GM18508 (cell line): ENCODE results near the gene OR10K2.
"Not testable (repeated sequence)": the region's sequence is repeated elsewhere in the genome, so short reads cannot be mapped to it uniquely, and the experiment has no call there.

Experiments
- ATAC-seq: cut with Tn5 transposase; IDR thresholded peaks from one replicate; pipeline ENCODE4 v1.9.1; 2021; ENCODE audit warnings: moderate number of reproducible peaks; ENCODE audit not compliant: insufficient read depth, unreplicated experiment

OR10K2 gene

GRCh38 chr1:158374101-158374500, 51.9 kb downstream of the OR10K2 start:
- ATAC-seq: not testable (repeated sequence)

GRCh38 chr1:158371188-158371953, 54.7 kb downstream of the OR10K2 start:
- ATAC-seq: peak; percentile 84
